Urinary bladder (tissue), 4 donors: Measurements from ENCODE around the gene BANF2. TPM values are rescaled to one million over a fixed set of nuclear protein-coding genes. Genes with fewer than 3 reads are reported as not detected.

ENCODE experiments used
- DNase-seq: peaks from one replicate; pipeline ENCODE4 v3.0.0-alpha.2; 2015; ENCODE audit errors: extremely low spot score
- H3K27ac ChIP-seq: one replicate; pipeline ENCODE4 v1.5.1; 2013; ENCODE audit warnings: low read depth, mild to moderate bottlenecking, moderate library complexity
- H3K36me3 ChIP-seq: one replicate; pipeline ENCODE4 v1.6.1; 2013; ENCODE audit warnings: mild to moderate bottlenecking, moderate library complexity; ENCODE audit not compliant: insufficient read depth
- H3K4me1 ChIP-seq: one replicate; pipeline ENCODE4 v1.6.1; 2013; ENCODE audit warnings: mild to moderate bottlenecking, moderate library complexity; ENCODE audit not compliant: insufficient read depth
- H3K4me3 ChIP-seq: one replicate; pipeline ENCODE4 v1.5.1; 2013; ENCODE audit warnings: low read depth, low read length
- WGBS: extraction: QIAGEN DNeasy Blood & Tissue Kit; methylation state at CpG from one replicate; pipeline ENCODE4 v1.1.7; 2013; 5-methylcytosine and 5-hydroxymethylcytosine counted together
- polyA plus RNA-seq: library from polyadenylated mRNA; stranded (reverse); fragments of 200-250 nt; gene quantifications from one replicate; pipeline ENCODE4 v1.2.3, GENCODE V29; 2013
- total RNA-seq: library from RNA; depleted of rRNA; stranded (reverse); fragments of >200 nt; gene quantifications from one replicate; pipeline ENCODE4 v1.2.3, GENCODE V29; 2014
- donor health status: healthy with polysubstance abuse.
- donor health status: healthy.

Gene BANF2
- total and polyA plus RNA-seq, 2 donors = not detected

- no peak for DNase-seq
- 85% methylated on average over 5 of the region's 5 CpGs for WGBS
- H3K27ac ChIP-seq = no peak overlapping the region
- H3K4me3 ChIP-seq = no peak overlapping the region
- no peaks in the 10 kb centered on the region for H3K4me1 ChIP-seq
- no peaks in the 10 kb centered on the region for H3K36me3 ChIP-seq
Observed at GRCh38 chr20:17734374-17734773, 34.6 kb downstream of the BANF2 start.

DNA sequence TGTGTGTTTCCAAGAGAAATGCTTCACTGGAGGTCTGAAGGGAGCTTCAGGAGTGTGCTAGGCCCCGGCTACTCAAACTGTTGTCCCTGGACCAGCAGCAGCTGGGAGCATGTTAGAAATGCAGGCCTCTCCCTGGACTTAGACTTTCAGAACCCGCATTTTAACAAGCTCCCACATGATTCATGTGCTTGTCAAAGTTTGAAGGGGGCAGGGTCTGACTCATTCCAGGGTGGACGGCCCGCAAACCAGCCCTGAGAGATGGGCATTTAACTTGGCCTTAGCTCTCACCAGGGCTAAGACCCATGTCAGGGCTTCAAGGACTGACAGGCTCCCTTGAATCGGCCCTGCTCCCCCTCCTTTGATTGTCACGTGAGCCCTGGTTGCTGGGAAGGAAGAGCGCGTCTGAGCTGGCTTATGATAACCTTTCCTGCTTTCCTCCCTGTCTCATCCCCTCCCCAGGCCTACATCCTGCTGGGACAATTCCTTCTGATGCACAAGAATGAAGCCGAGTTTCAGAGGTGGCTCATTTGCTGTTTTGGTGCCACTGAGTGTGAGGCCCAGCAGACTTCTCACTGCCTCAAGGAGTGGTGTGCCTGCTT is 35.5 kb downstream of the BANF2 start:
- 39% methylated on average over 9 of the region's 9 CpGs for WGBS
- no peak for DNase-seq

DNA sequence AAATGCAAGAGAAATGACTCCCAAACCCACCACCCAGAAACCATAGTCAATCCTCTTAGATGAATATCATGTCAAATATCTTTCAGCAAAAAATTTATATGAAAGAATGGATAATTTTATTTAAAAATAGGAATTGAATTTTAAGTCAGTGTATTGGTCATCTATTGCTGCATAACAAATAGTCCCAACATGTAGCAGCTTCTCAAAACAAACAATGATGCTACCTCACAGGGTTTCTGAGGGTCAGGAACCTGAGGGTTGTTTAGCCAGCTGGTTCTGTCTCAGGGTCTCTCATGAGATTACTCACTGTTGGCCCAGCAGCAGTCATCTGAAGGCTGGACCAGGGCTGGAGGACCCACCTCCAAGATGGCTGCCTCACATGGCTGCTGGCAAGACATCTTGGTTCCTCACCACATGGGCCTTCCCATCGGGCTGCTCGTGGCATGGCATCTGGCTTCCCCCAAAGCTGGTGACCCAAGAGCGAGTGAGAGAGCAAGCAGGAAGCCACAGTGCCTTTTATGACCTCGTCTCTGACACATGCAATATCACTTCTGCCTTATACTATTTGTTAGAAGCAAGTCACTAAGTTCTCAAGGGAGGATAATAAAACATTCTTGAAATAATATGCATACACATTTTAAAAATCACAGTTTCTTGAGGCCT is 36.3 kb downstream of the BANF2 start:
- DNase-seq = no peak
- 96% methylated on average over 4 of the region's 4 CpGs for WGBS
- no peaks in the 10 kb centered on the region for H3K36me3 ChIP-seq
- no peak overlapping the region for H3K4me3 ChIP-seq
- H3K27ac ChIP-seq = no peak overlapping the region
- H3K4me1 ChIP-seq = no peaks in the 10 kb centered on the region

More for the DNA sequence above, 35.5 kb downstream of the BANF2 start:
- H3K36me3 ChIP-seq = no peaks in the 10 kb centered on the region
- no peak overlapping the region for H3K4me3 ChIP-seq
- no peak overlapping the region for H3K27ac ChIP-seq
- H3K4me1 ChIP-seq = no peaks in the 10 kb centered on the region

DNA sequence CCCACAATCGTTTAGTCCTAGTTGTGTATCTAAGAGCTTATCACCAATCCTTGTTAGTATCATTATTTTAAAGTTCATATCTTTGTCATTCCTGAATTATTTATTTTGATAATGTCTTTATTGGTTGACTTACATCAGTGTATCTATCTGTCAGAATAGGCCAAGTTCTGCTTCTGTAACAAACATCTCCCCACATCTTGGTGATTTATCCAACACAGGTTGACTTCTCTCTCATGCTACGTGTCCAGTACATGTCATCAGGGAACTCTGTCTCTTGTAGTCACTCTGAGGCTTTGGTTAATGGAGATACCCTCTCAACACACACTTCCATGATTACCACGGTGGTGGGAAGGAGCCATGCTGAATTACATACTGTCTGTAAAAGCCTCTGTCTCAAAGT is 38.4 kb downstream of the BANF2 start:
- WGBS = 62% methylated on average over 3 of the region's 3 CpGs
- Histone ChIP-seq H3K27ac (no peak overlapping the region), H3K36me3 (no peaks in the 10 kb centered on the region), H3K4me3 (no peak overlapping the region), H3K4me1 (no peaks in the 10 kb centered on the region)
- no peak for DNase-seq

DNA sequence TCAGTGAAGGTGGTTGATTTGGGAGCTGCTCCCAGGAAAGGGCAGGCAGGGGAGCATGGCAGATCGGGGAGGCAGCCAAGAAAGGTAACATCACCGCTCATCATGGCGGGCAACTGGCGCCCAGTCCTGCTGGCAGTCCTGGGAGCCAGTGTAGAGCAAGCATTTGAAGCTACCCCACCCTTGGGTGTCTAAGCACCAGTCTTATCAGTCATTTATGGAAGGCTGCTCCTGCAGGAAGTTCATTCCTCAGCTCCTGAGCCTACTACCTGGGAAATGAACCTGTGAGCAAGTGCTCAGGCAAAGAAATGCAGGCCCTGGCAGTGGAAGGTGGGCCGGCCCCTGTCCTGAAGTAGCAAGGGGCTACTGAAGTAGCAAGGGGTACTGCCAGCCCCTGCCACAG is 41.5 kb downstream of the BANF2 start:
- no peaks in the 10 kb centered on the region for H3K4me1 ChIP-seq
- 98% methylated on average over 5 of the region's 5 CpGs for WGBS
- H3K36me3 ChIP-seq = no peaks in the 10 kb centered on the region
- no peak overlapping the region for H3K27ac ChIP-seq
- H3K4me3 ChIP-seq = no peak overlapping the region
- DNase-seq = no peak

DNA sequence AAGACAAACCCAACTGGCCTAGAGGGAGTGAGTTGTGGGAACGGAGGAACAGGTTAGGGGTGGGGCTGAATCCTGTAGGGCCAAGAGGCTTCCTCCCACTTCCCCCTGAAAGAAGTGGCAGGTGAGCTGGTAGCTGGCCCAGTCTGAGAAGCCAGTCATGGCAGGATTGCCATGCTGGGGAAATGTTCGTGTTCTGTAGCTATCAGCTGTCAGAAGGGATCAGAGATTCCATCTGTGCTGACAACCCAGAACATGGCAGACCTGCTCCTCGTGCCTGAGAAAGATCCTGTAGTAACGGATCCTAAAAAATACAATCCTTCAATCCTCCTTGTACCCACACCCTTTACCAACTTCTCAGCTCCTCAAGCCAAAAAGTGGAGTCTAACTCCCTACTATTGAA is 43.0 kb downstream of the BANF2 start:
- WGBS = 80% methylated on average over 4 of the region's 4 CpGs
- no peak for DNase-seq
- H3K36me3 ChIP-seq = no peaks in the 10 kb centered on the region
- no peak overlapping the region for H3K27ac ChIP-seq
- H3K4me3 ChIP-seq = no peak overlapping the region
- H3K4me1 ChIP-seq = no peaks in the 10 kb centered on the region

DNA sequence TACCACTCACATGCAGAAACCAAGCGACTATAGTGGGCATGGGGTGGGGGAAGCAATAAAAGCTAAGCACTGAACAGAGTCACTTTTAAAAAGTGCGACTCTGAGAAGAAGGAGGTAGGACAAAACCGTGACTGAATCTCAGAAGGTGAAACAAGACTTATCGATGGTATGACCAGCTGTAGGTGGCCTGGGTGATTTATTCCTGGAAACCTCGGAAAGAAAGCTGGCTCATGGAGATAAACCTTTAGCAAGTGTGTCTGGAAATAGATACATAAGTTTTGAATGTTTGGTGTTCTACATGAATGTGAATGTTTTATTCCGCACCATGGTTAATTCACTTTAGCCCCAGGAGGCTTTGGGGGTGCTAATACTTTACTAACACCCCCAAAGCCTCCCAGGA is 43.9 kb downstream of the BANF2 start:
- Histone ChIP-seq H3K4me1 (no peaks in the 10 kb centered on the region), H3K27ac (no peak overlapping the region), H3K36me3 (no peaks in the 10 kb centered on the region), H3K4me3 (no peak overlapping the region)
- DNase-seq = no peak
- 91% methylated on average over 6 of the region's 6 CpGs for WGBS

DNA sequence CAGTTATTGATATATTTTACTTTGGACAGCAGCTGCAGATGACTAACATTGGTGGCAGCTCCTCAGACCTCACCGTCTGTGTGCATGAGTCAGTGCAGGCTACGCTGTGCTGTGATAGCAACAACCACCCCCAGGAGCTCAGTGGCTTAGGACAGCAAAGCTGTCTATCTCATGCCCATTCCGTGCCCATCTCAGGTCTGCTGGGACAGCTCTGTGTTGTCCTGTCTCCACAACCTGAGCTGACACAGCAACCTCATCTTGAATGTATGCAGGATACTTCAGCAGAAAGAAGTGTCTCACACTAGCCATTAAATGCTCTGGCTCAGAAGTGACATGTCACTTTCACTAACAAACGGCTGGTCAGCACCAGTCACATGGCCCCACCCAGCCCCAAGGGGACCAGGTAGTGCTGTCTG is 47.7 kb downstream of the BANF2 start:
- H3K4me1 ChIP-seq = no peaks in the 10 kb centered on the region
- WGBS = 39% methylated on average over 4 of the region's 4 CpGs
- H3K4me3 ChIP-seq = no peak overlapping the region
- DNase-seq = no peak
- no peak overlapping the region for H3K27ac ChIP-seq
- H3K36me3 ChIP-seq = no peaks in the 10 kb centered on the region

GRCh38 chr20:17748279-17748678 is 48.5 kb downstream of the BANF2 start:
- no peak overlapping the region for H3K27ac ChIP-seq
- DNase-seq = no peak
- no peak overlapping the region for H3K4me3 ChIP-seq
- no peaks in the 10 kb centered on the region for H3K4me1 ChIP-seq
- 85% methylated on average over 5 of the region's 5 CpGs for WGBS
- no peaks in the 10 kb centered on the region for H3K36me3 ChIP-seq

GRCh38 chr20:17749626-17749977 is 49.8 kb downstream of the BANF2 start:
- Histone ChIP-seq H3K36me3 (no peaks in the 10 kb centered on the region), H3K27ac (no peak overlapping the region), H3K4me1 (no peaks in the 10 kb centered on the region), H3K4me3 (no peak overlapping the region)
- WGBS = 66% methylated on average over 5 of the region's 5 CpGs
- no peak for DNase-seq

DNA sequence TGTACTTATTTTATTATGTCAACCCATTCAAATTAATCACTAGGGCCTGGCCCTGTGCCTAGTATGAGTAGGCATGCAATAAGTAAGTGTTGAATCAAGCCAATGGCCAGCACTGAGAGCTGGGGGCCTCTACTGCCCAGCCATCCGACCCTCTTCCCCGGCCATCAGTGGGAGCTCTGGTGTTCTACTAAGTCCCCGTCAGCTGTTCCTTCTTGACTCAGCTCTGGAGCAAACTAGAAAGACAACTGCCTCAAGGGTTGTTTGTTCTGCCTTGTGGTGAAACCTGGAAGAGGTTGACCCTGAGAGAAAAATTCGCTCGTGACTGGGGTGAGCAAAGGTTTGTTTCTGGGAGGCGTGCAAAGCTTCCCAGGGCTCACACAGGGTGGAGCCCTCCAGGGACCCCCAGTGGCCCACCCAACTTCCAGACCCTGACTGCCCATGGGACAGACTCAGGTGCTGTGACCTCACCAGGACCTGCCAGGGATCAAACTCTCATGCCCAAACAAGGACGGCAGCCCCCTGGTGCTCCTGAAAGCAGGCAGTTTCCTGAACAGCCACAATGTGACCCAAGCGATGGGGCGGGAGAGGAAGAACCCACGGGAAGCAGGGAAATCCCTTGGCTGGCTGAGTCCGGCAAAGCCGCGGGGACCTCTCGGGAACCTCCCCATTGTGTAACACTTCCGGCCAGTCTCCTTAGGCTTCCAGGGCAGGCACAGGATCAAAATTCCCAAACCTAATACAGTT is 50.4 kb downstream of the BANF2 start:
- Histone ChIP-seq H3K27ac (no peak overlapping the region), H3K4me1 (no peaks in the 10 kb centered on the region), H3K36me3 (no peaks in the 10 kb centered on the region), H3K4me3 (no peak overlapping the region)
- 75% methylated on average over 15 of the region's 15 CpGs for WGBS
- no peak for DNase-seq

DNA sequence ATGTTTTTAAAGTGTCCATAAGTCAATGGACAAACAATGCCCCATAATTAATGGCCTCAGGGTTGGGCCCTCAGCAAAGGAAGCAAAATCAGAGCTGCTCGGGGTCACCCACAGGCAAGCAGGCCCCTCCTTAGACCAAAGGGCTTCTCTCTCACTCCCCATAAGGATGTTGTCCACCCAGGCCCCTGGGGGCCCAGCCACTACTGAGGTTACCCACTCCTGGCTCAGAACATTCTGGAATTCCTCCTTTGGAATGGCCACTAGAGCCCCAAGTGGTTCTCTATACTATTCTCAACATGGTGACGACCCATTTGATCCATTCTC is 50.9 kb downstream of the BANF2 start:
- no peaks in the 10 kb centered on the region for H3K4me1 ChIP-seq
- H3K27ac ChIP-seq = no peak overlapping the region
- 96% methylated on average over 2 of the region's 2 CpGs for WGBS
- no peaks in the 10 kb centered on the region for H3K36me3 ChIP-seq
- no peak overlapping the region for H3K4me3 ChIP-seq
- no peak for DNase-seq

DNA sequence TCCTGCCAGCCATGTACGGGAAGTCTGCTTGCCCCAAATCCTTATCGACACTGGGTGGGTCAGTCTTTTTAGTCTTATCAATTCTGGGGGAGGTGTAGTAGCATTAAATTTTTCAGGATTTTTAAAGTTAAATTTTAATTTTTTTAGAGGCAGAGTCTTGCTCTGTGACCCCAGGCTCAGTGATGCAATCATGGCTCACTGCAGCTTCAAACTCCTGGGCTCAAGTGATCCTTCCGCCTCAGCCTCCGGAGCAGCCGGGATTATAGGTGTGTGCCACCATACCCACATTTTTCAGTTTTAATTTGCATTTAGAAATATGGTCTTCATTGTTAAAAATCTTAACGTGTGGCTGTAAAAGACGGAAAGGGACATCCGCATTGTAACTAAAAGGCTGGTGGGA is 51.9 kb downstream of the BANF2 start:
- Histone ChIP-seq H3K36me3 (no peaks in the 10 kb centered on the region), H3K4me1 (no peaks in the 10 kb centered on the region), H3K4me3 (no peak overlapping the region), H3K27ac (no peak overlapping the region)
- 90% methylated on average over 8 of the region's 8 CpGs for WGBS
- no peak for DNase-seq

DNA sequence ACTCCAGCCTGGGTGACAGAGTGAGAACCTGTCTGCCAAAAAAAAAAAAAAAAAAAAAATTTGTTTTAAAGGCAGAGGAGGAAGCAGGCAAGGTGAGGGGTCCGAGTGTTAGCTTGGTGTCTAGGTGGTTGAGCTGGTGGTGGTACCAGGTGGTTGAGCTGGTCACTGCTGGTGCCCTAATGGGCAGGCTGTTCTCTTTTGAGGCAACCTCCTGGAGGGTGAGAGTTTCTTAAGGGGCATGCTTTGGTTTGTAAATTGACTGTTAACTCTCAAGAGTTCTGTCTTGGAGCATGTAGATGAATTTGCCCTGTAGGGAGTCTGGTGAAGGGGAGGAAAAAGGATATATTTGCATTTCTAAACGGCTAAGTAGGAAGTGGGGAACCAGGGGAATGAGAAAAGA is 52.7 kb downstream of the BANF2 start:
- no peaks in the 10 kb centered on the region for H3K36me3 ChIP-seq
- WGBS = 34% methylated on average over 2 of the region's 2 CpGs
- no peak for DNase-seq
- no peak overlapping the region for H3K27ac ChIP-seq
- no peak overlapping the region for H3K4me3 ChIP-seq
- no peaks in the 10 kb centered on the region for H3K4me1 ChIP-seq
